Natural killer cell treated with Interleukin-12 subunit alpha and Interleukin-12 subunit beta and Interleukin-15 and Interleukin-18, amount 100 ng/mL, for 72 hours (primary cell): Measurements from ENCODE around the gene SHISA5. TPM values are rescaled to one million over a fixed set of nuclear protein-coding genes. Genes with fewer than 3 reads are reported as not detected.

Source experiments
- ATAC-seq, 2 donors: fragments of 150-1000 bp; cut with Tn5 transposase in 1 of 2; sonication (Bioruptor Pico), chemical (Tn5 transposase) in 1 of 2; 2 replicates each; pipeline ENCODE4 v1.10.0; 2021
- DNase-seq: peaks from one replicate; pipeline ENCODE4 v3.0.0; 2022; ENCODE audit warnings: low spot score
- H3K27ac Mint-ChIP-seq, 2 donors: 1 replicate in 1 of 2; 2 replicates in 1 of 2; pipeline ENCODE4 v1.8.0; 2022; ENCODE audit warnings: mixed read lengths in 2 of 2, mild to moderate bottlenecking in 1 of 2, moderate library complexity in 1 of 2
- H3K27me3 Mint-ChIP-seq, 2 donors: 1 replicate in 1 of 2; 2 replicates in 1 of 2; pipeline ENCODE4 v1.8.0; 2022; ENCODE audit warnings: mixed read lengths in 2 of 2
- H3K36me3 Mint-ChIP-seq: one replicate; pipeline ENCODE4 v1.8.0; 2022; ENCODE audit warnings: mixed read lengths
- H3K4me1 Mint-ChIP-seq, 2 donors: 1 replicate in 1 of 2; 2 replicates in 1 of 2; pipeline ENCODE4 v1.8.0; 2022; ENCODE audit warnings: low read depth in 2 of 2, mixed read lengths in 2 of 2, mild to moderate bottlenecking in 1 of 2
- H3K4me3 Mint-ChIP-seq: one replicate; pipeline ENCODE4 v1.8.0; 2022; ENCODE audit warnings: mixed read lengths
- H3K9me3 Mint-ChIP-seq: 2 replicates; pipeline ENCODE4 v1.8.0; 2022; ENCODE audit warnings: mixed read lengths
- total RNA-seq, 2 donors: library from RNA; stranded (reverse); gene quantifications; one replicate each; pipeline ENCODE4 v1.2.3, GENCODE V29; 2022

SHISA5 gene
- total RNA-seq, 2 donors from 2014 or later, result 88.4 to 126 TPM

DNA sequence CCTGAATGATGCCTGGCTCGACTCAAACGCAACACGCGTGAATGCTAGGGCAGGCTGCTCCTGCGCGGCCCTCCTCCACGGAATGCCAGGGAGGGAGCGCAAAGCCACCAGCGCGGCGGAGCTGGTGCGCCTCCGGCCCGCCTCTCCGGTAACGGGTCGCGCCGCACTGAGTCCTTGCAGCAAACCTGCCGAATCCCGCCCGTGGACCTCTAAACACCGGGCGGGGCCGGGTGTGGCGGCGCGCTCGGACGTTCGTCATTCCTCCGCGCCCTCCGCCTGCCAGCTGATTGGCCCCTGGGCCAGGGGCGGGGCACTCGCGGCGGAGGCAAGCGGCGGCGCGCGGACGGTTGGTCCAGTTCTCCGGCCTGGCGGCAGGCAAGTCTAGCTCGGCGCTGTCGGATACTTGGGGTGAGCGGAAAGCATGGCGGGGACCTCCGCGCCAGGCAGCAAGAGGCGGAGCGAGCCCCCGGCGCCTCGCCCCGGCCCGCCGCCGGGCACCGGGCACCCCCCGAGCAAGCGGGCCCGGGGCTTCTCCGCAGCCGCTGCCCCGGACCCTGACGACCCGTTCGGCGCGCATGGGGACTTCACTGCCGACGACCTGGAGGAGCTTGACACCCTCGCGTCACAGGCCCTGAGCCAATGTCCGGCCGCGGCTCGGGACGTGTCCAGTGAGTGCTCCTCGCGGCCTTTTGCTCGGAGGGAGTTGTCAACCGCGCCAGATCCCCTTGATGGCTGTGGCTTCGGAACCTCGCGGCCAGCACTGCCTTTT is 57.4 kb downstream of the SHISA5 start, which contains the start of gene ATRIP:
TSS of gene ATRIP (plus strand) at position 313 of the 769 bp plus-strand sequence. CDS start at position 422, 109 bp downstream.
- no peaks in the 10 kb centered on the region for H3K27me3 Mint-ChIP-seq
- DNase-seq (peak; percentile 92), ATAC-seq (peak; percentile 98)
- H3K36me3 Mint-ChIP-seq, result peaks cover 4% of the 10 kb centered on the region
- H3K4me1 Mint-ChIP-seq, result peaks cover 29 to 30% of the 10 kb centered on the region in 2 donors
- H3K27ac Mint-ChIP-seq, result peak within 1 kb of the TSS; percentile 93 to 94
- peak within 1 kb of the TSS; percentile 99 for H3K4me3 Mint-ChIP-seq
- H3K9me3 Mint-ChIP-seq, result no peaks in the 10 kb centered on the region

DNA sequence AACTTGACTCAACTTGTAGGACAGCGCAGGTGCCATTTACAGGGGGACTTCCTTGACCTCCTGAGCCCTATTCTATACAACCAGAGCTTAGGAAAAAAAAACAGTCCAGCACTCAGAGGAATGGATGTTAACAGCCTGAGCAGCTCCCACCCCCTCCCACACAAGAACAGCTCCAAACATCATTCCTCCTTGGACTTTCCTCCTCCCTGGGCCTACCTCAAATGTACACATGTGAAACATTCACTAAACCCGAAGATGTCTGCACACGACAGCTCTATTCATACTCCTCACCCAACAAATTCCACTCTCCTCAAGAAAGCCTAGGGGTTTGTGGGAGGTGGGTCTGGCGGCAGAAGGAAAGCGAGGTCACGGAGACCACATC is 57.9 kb downstream of the SHISA5 start:
- no peak for DNase-seq
- Mint-ChIP-seq H3K27me3 (no peaks in the 10 kb centered on the region), H3K36me3 (no peaks in the 10 kb centered on the region), H3K4me1 (peaks cover 32 to 34% of the 10 kb centered on the region in 2 donors), H3K4me3 (peak overlapping the region; percentile 99), H3K27ac (peak overlapping the region; percentile 93 to 94), H3K9me3 (no peaks in the 10 kb centered on the region)
- ATAC-seq, result no peak

DNA sequence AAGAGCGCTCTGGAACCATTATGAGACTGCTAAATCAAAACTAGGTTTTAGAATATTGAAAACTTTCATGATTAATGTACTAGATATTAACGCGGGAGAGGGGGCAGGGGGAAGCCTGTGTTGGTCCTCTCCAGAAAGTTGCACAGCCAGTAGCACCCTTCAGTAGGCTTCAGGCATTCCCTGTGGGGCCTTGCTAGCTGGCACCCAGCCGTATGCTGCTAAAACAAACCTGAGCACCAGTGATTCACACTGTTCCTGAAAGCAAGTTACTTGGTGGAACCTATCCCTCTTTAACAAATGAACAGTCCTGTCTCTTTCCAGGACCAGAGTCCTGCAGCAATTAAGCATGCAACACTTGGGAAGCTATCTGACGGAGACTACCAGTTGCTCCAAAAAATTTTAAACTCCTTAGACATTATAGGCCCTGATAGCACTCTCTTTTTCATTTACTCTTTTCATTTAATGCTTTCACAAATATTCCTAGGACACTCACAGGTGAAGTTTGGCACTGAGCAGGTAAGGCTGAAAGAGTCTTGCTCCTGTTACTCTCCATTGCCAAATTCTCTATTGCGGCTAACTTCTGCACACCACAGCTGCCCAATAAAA is 58.6 kb downstream of the SHISA5 start:
- H3K27ac Mint-ChIP-seq, result peak overlapping the region; percentile 93 to 94
- H3K4me1 Mint-ChIP-seq, result peaks cover 34 to 36% of the 10 kb centered on the region in 2 donors
- H3K9me3 Mint-ChIP-seq, result no peaks in the 10 kb centered on the region
- no peak for ATAC-seq
- no peaks in the 10 kb centered on the region for H3K27me3 Mint-ChIP-seq
- peak overlapping the region; percentile 99 for H3K4me3 Mint-ChIP-seq
- DNase-seq, result no peak
- H3K36me3 Mint-ChIP-seq, result no peaks in the 10 kb centered on the region

DNA sequence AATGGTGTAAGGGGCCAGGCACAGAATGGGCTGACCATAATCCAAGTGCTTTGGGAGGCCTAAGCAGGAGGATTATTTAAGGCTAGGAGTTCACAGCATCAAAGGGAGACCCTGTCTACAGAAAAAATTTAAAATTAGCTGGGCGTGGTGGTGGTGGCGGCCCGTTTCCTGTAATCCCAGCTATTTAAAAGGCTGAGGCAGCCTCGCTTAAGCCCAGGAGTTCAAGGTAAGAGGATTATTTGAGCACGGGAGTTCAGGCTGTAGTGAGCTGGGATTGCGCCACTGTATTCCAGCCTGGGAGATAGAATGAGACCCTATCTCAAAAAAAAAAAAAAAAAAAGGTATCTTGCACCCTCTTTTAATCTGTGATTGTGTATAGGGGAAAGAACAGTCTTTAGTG is 62.0 kb downstream of the SHISA5 start:
- peak overlapping the region in 1 of 2 donors; percentile 81 for H3K27ac Mint-ChIP-seq
- ATAC-seq, result no peak
- no peak for DNase-seq
- no peaks in the 10 kb centered on the region for H3K27me3 Mint-ChIP-seq
- H3K9me3 Mint-ChIP-seq, result no peaks in the 10 kb centered on the region
- peaks cover 35 to 42% of the 10 kb centered on the region in 2 donors for H3K4me1 Mint-ChIP-seq
- H3K4me3 Mint-ChIP-seq, result peak overlapping the region; percentile 98
- peaks cover 6% of the 10 kb centered on the region for H3K36me3 Mint-ChIP-seq

- Mint-ChIP-seq H3K27ac (peak overlapping the region; percentile 81 to 89), H3K36me3 (peaks cover 6% of the 10 kb centered on the region), H3K9me3 (no peaks in the 10 kb centered on the region), H3K4me1 (peaks cover 26 to 33% of the 10 kb centered on the region in 2 donors), H3K4me3 (peak overlapping the region; percentile 98), H3K27me3 (no peaks in the 10 kb centered on the region)
- peak in 1 of 2 donors; percentile 5 for ATAC-seq
- DNase-seq, result no peak
Measured at GRCh38 chr3:48440590-48440958, 63.4 kb downstream of the SHISA5 start.

GRCh38 chr3:48439820-48440589 is 64.0 kb downstream of the SHISA5 start, which contains the start of the genes CCDC51 and TMA7:
CCDC51 (minus strand) TSS chr3:48440119; CDS start chr3:48435128, 4,991 bp downstream.
TMA7 (plus strand) TSS chr3:48440257; CDS start chr3:48440297, 40 bp downstream.
- H3K27ac Mint-ChIP-seq, result peak within 1 kb of the TSS; percentile 81 to 89
- H3K9me3 Mint-ChIP-seq, result no peaks in the 10 kb centered on the region
- ATAC-seq, result peak; percentile 99 to 100
- H3K4me1 Mint-ChIP-seq, result peaks cover 24 to 31% of the 10 kb centered on the region in 2 donors
- peaks cover 6% of the 10 kb centered on the region for H3K36me3 Mint-ChIP-seq
- peak; percentile 98 for DNase-seq
- peak within 1 kb of the TSS; percentile 98 for H3K4me3 Mint-ChIP-seq
- H3K27me3 Mint-ChIP-seq, result no peaks in the 10 kb centered on the region

GRCh38 chr3:48437812-48438211 is 66.2 kb downstream of the SHISA5 start:
- Mint-ChIP-seq H3K36me3 (peaks cover 6% of the 10 kb centered on the region), H3K27me3 (no peaks in the 10 kb centered on the region), H3K4me3 (no peak overlapping the region), H3K4me1 (peaks cover 28 to 31% of the 10 kb centered on the region in 2 donors), H3K27ac (peak overlapping the region; percentile 81 to 89), H3K9me3 (no peaks in the 10 kb centered on the region)
- DNase-seq (no peak), ATAC-seq (no peak)

DNA sequence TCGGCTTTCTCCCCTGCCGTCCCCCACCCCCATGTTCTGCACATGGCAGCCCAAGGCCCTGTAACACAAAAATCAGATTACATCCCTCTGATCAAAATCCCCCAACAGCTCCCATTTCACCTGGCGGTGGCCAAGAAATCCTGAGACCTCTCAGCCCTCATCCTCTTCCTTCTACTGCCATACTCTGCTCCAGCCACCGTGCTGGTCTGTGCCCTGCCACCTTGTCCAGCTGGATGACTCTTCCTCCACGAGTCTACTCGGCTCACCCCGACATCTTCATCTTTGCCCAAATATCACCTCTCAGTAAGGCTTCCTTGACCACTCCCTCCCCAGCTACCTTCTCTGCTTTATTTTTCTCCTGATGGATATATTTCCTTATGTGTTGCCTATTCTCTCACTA is 67.1 kb downstream of the SHISA5 start:
- Mint-ChIP-seq H3K4me1 (peaks cover 28 to 30% of the 10 kb centered on the region in 2 donors), H3K4me3 (no peak overlapping the region), H3K9me3 (no peaks in the 10 kb centered on the region), H3K27me3 (no peaks in the 10 kb centered on the region), H3K36me3 (peaks cover 6% of the 10 kb centered on the region), H3K27ac (no peak overlapping the region)
- no peak for DNase-seq
- ATAC-seq, result no peak

GRCh38 chr3:48436477-48436787 is 67.5 kb downstream of the SHISA5 start:
- Mint-ChIP-seq H3K36me3 (peaks cover 6% of the 10 kb centered on the region), H3K4me3 (no peak overlapping the region), H3K27ac (no peak overlapping the region), H3K27me3 (no peaks in the 10 kb centered on the region), H3K9me3 (no peaks in the 10 kb centered on the region), H3K4me1 (peaks cover 26 to 27% of the 10 kb centered on the region in 2 donors)
- ATAC-seq (no peak), DNase-seq (no peak)

- ATAC-seq, result peak; percentile 43 to 61
- H3K9me3 Mint-ChIP-seq, result no peaks in the 10 kb centered on the region
- DNase-seq, result peak; percentile 87
- H3K4me3 Mint-ChIP-seq, result no peak overlapping the region
- H3K36me3 Mint-ChIP-seq, result peaks cover 6% of the 10 kb centered on the region
- peaks cover 24 to 27% of the 10 kb centered on the region in 2 donors for H3K4me1 Mint-ChIP-seq
- no peak overlapping the region for H3K27ac Mint-ChIP-seq
- H3K27me3 Mint-ChIP-seq, result no peaks in the 10 kb centered on the region
Measured at GRCh38 chr3:48435774-48436476, 68.0 kb downstream of the SHISA5 start.

DNA sequence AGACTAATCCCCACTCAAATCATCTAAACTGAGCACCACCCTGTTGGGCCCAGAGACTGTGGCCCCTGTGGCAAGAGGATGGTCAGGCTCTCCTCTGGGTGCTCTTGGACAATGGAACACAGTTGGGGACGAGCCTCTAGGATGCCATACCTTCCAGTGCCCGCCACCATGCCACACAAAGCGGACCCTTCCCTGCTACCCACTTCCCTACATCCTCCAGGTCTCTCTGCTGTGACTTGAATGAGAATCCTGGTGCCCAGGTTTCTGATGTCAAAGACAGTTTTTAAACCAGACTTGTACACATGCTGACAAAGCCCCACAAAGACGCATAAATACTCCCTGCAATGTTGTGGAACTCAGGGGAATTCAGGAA is 68.8 kb downstream of the SHISA5 start:
- no peak for ATAC-seq
- DNase-seq, result no peak
- Mint-ChIP-seq H3K4me1 (peaks cover 24 to 28% of the 10 kb centered on the region in 2 donors), H3K9me3 (no peaks in the 10 kb centered on the region), H3K27me3 (no peaks in the 10 kb centered on the region), H3K4me3 (no peak overlapping the region), H3K36me3 (peaks cover 6% of the 10 kb centered on the region), H3K27ac (no peak overlapping the region)

DNA sequence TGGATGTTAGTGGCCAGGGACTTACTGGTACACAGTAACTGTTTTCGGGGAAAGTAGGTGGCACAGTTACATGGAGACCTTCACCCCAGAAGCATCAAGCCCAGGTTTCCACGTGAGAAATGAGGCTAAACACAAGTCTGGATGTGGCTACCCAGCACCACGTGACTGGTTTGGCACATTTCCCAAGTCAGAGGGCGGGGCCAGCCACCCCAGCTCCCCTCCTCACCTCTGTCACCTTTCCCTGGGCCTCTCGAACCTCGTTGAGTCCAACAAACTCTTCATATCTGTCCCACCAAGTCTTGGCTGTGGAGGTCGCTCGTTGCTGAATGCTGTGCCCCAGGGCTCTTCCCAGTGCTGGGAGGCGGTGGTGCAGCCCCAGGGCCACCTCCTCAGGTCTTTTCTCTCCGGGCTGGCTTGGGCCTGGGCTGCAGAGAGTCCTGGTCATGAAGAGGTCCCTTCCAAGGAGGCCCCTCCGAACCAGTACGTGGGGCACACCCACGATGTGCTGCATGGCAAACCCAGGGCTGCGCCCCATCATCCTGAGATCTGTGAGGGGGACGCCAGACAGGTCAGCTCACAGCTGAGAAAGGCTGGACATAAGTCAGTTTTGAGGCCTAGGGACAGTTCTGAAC is 69.3 kb downstream of the SHISA5 start:
- ATAC-seq, result no peak
- peaks cover 19 to 24% of the 10 kb centered on the region in 2 donors for H3K4me1 Mint-ChIP-seq
- H3K4me3 Mint-ChIP-seq, result no peak overlapping the region
- H3K9me3 Mint-ChIP-seq, result no peaks in the 10 kb centered on the region
- H3K27ac Mint-ChIP-seq, result no peak overlapping the region
- no peaks in the 10 kb centered on the region for H3K27me3 Mint-ChIP-seq
- no peak for DNase-seq
- peaks cover 1% of the 10 kb centered on the region for H3K36me3 Mint-ChIP-seq
